H9 (cell line): ENCODE results near the gene PARD3. TPM values are rescaled to one million over a fixed set of nuclear protein-coding genes. Genes with fewer than 3 reads are reported as not detected.

Source experiments
- DNase-seq: peaks from one replicate; pipeline ENCODE4 v3.0.0-alpha.2; 2017
- H2AFZ ChIP-seq: one replicate; pipeline ENCODE4 v1.6.1; 2013; ENCODE audit warnings: mild to moderate bottlenecking, low read length, control low read depth, moderate library complexity
- H2AK5ac ChIP-seq: 2 replicates; pipeline ENCODE4 v1.6.1; 2013; ENCODE audit warnings: low read length, control low read depth, mixed read lengths; ENCODE audit not compliant: insufficient read length
- H2BK120ac ChIP-seq: one replicate; pipeline ENCODE4 v1.6.1; 2013; ENCODE audit warnings: low read depth, mild to moderate bottlenecking, low read length, control low read depth, inconsistent platforms; ENCODE audit not compliant: poor library complexity, severe bottlenecking
- H2BK12ac ChIP-seq: 2 replicates; pipeline ENCODE4 v1.6.1; 2013; ENCODE audit warnings: low read length, control low read depth, mixed read lengths, low read depth; ENCODE audit not compliant: insufficient read length
- H2BK15ac ChIP-seq: 2 replicates; pipeline ENCODE4 v1.6.1; 2013; ENCODE audit warnings: low read depth, low read length, control low read depth
- H2BK20ac ChIP-seq: one replicate; pipeline ENCODE4 v1.6.1; 2013; ENCODE audit warnings: low read depth, mild to moderate bottlenecking, low read length, control low read depth, inconsistent platforms; ENCODE audit not compliant: poor library complexity, severe bottlenecking
- H2BK5ac ChIP-seq: 2 replicates; pipeline ENCODE4 v1.6.1; 2013; ENCODE audit warnings: low read length, control low read depth, mixed read lengths; ENCODE audit not compliant: insufficient read length
- H3K14ac ChIP-seq: 2 replicates; pipeline ENCODE4 v1.6.1; 2013; ENCODE audit warnings: low read length, control low read depth; ENCODE audit not compliant: insufficient read depth
- H3K18ac ChIP-seq: 2 replicates; pipeline ENCODE4 v1.6.1; 2013; ENCODE audit warnings: low read depth, mild to moderate bottlenecking, mixed read lengths, low read length, control low read depth; ENCODE audit not compliant: insufficient read length
- H3K23ac ChIP-seq: 2 replicates; pipeline ENCODE4 v1.6.1; 2013; ENCODE audit warnings: low read length, control low read depth, mixed read lengths, low read depth; ENCODE audit not compliant: insufficient read length
- H3K23me2 ChIP-seq: 2 replicates; pipeline ENCODE4 v1.6.1; 2013; ENCODE audit warnings: low read depth, mild to moderate bottlenecking, mixed read lengths, low read length, control low read depth; ENCODE audit not compliant: insufficient read length, poor library complexity, severe bottlenecking
- H3K27ac ChIP-seq: 2 replicates; pipeline ENCODE4 v1.5.1; 2013; ENCODE audit warnings: low read length, control low read depth, mixed read lengths, low read depth; ENCODE audit not compliant: insufficient read length
- H3K27me3 ChIP-seq: 2 replicates; pipeline ENCODE4 v1.6.1; 2013; ENCODE audit warnings: low read length, control low read depth, inconsistent platforms; ENCODE audit not compliant: insufficient read depth
- H3K4ac ChIP-seq: 2 replicates; pipeline ENCODE4 v1.6.1; 2013; ENCODE audit warnings: low read depth, mild to moderate bottlenecking, control low read depth, inconsistent platforms, low read length, moderate library complexity
- H3K4me1 ChIP-seq: 2 replicates; pipeline ENCODE4 v1.6.1; 2013; ENCODE audit warnings: low read length, control low read depth, inconsistent platforms; ENCODE audit not compliant: insufficient read depth
- H3K4me2 ChIP-seq: 2 replicates; pipeline ENCODE4 v1.6.1; 2013; ENCODE audit warnings: low read length, control low read depth, mixed read lengths; ENCODE audit not compliant: insufficient read length, insufficient read depth
- H3K56ac ChIP-seq: 2 replicates; pipeline ENCODE4 v1.6.1; 2013; ENCODE audit warnings: low read depth, mild to moderate bottlenecking, mixed read lengths, low read length, control low read depth; ENCODE audit not compliant: insufficient read length
- H3K79me1 ChIP-seq: 2 replicates; pipeline ENCODE4 v1.6.1; 2013; ENCODE audit warnings: low read depth, mild to moderate bottlenecking, moderate library complexity, low read length, control low read depth, inconsistent platforms; ENCODE audit not compliant: insufficient read depth, poor library complexity, severe bottlenecking
- H3K79me2 ChIP-seq: 2 replicates; pipeline ENCODE4 v1.6.1; 2013; ENCODE audit warnings: low read length, control low read depth, inconsistent platforms; ENCODE audit not compliant: insufficient read depth
- H3K9ac ChIP-seq: 2 replicates; pipeline ENCODE4 v1.6.1; 2013; ENCODE audit warnings: low read length, control low read depth, mixed read lengths; ENCODE audit not compliant: insufficient read length; ENCODE audit errors: extremely low read depth
- H3K9me3 ChIP-seq: one replicate; pipeline ENCODE4 v1.6.1; 2013; ENCODE audit warnings: low read depth, low read length, inconsistent platforms; ENCODE audit not compliant: control insufficient read depth
- H3T11ph ChIP-seq: one replicate; pipeline ENCODE4 v1.6.1; 2013; ENCODE audit warnings: mild to moderate bottlenecking, low read length, control low read depth, inconsistent platforms
- H4K20me1 ChIP-seq: one replicate; pipeline ENCODE4 v1.6.1; 2013; ENCODE audit not compliant: control insufficient read depth, insufficient read length, insufficient read depth
- H4K5ac ChIP-seq: 2 replicates; pipeline ENCODE4 v1.6.1; 2013; ENCODE audit warnings: low read depth, mild to moderate bottlenecking, mixed read lengths, low read length, control low read depth; ENCODE audit not compliant: insufficient read length
- H4K8ac ChIP-seq: replicated peaks from 2 replicates; pipeline ENCODE4 v1.6.1; 2013; ENCODE audit warnings: low read length, control low read depth, mixed read lengths, low read depth; ENCODE audit not compliant: insufficient read length
- H4K91ac ChIP-seq: 2 replicates; pipeline ENCODE4 v1.6.1; 2013; ENCODE audit warnings: low read depth, mild to moderate bottlenecking, moderate library complexity, mixed read lengths, low read length, control low read depth; ENCODE audit not compliant: insufficient read length
- H3K27ac Mint-ChIP-seq, 3 experiments: 2 replicates in 2 of 3; 3 replicates in 1 of 3; pipeline ENCODE4 v1.8.0; 2020 to 2021; ENCODE audit warnings: mixed read lengths in 3 of 3, mild to moderate bottlenecking in 1 of 3, moderate library complexity in 1 of 3
- H3K27me3 Mint-ChIP-seq: 2 replicates; pipeline ENCODE4 v1.8.0; 2021; ENCODE audit warnings: low read depth, mild to moderate bottlenecking, moderate library complexity, mixed read lengths
- H3K36me3 Mint-ChIP-seq, 3 experiments: 2 replicates in 2 of 3; 3 replicates in 1 of 3; pipeline ENCODE4 v1.8.0; 2020 to 2021; ENCODE audit warnings: low read depth in 3 of 3, mixed read lengths in 3 of 3; ENCODE audit not compliant: insufficient read depth in 1 of 3
- H3K4me1 Mint-ChIP-seq, 2 experiments: 2 replicates each; pipeline ENCODE4 v1.8.0; 2020; ENCODE audit warnings: mixed read lengths in 2 of 2
- H3K4me3 Mint-ChIP-seq, 2 experiments: 2 replicates in 1 of 2; 3 replicates in 1 of 2; pipeline ENCODE4 v1.8.0; 2020 to 2021; ENCODE audit warnings: mild to moderate bottlenecking in 2 of 2, mixed read lengths in 2 of 2, moderate library complexity in 1 of 2
- H3K9me3 Mint-ChIP-seq, 2 experiments: 2 replicates in 1 of 2; 3 replicates in 1 of 2; pipeline ENCODE4 v1.8.0; 2020; ENCODE audit warnings: mild to moderate bottlenecking in 2 of 2, mixed read lengths in 2 of 2, moderate library complexity in 1 of 2
- CTCF ChIP-seq: fragments of 200-600 bp; sonication (generic); conservative IDR thresholded peaks from 3 replicates; pipeline ENCODE4 v1.8.0; 2021; ENCODE audit warnings: antibody characterized with exemption, mild to moderate bottlenecking
- WGBS: extraction: QIAGEN DNeasy Blood & Tissue Kit; methylation state at CpG from one replicate; pipeline ENCODE4 v1.1.7; 2013; ENCODE audit warnings: missing lambda C conversion rate, low lambda C conversion rate, mixed read lengths; ENCODE audit not compliant: insufficient read length; ENCODE audit errors: extremely low coverage; 5-methylcytosine and 5-hydroxymethylcytosine counted together
- total RNA-seq: library from RNA; stranded (reverse); gene quantifications from 2 replicates; pipeline ENCODE4 v1.2.1, GENCODE V29; 2021

Gene PARD3
- total RNA-seq, 1 experiment from 2014 or later: 44.7 TPM

- Histone ChIP-seq H2BK20ac (no peak overlapping the region), H3K27ac (no peak overlapping the region), H4K5ac (no peak overlapping the region), H3K9me3 (no peaks in the 10 kb centered on the region), H2BK120ac (no peak overlapping the region), H2BK15ac (no peak overlapping the region; the same call in 1 of the 2 replicates), H4K91ac (no peak overlapping the region), H2AK5ac (no peak overlapping the region), H3K18ac (no peak overlapping the region), H3K14ac (no peak overlapping the region), H2AFZ (no peak overlapping the region), H3K79me2 (no peaks in the 10 kb centered on the region), H3K4me2 (no peak overlapping the region), H3T11ph (no peak overlapping the region), H3K9ac (no peak overlapping the region), H3K27me3 (no peaks in the 10 kb centered on the region), H3K23me2 (no peaks in the 10 kb centered on the region), H3K23ac (no peak overlapping the region), H3K56ac (no peak overlapping the region), H3K79me1 (no peaks in the 10 kb centered on the region), H3K4me1 (no peaks in the 10 kb centered on the region), H2BK5ac (no peak overlapping the region), H4K8ac (no peak overlapping the region), H4K20me1 (no peaks in the 10 kb centered on the region), H2BK12ac (no peak overlapping the region), H3K4ac (no peak overlapping the region)
- Mint-ChIP-seq H3K9me3 (peaks cover 3 to 6% of the 10 kb centered on the region in 2 experiments; a peak in 3 of 5 replicates), H3K27me3 (peaks cover 2% of the 10 kb centered on the region), H3K4me1 (peaks cover 5% of the 10 kb centered on the region in 2 experiments), H3K4me3 (no peak overlapping the region), H3K36me3 (peaks cover 0 to 6% (median 0%) of the 10 kb centered on the region in 3 experiments; a peak in 2 of 7 replicates), H3K27ac (no peak overlapping the region)
- TF ChIP-seq CTCF: no peak
- no CpG with 5 or more reads among the region's 3 CpGs for WGBS
- DNase-seq: no peak
These were observed 728.0 kb downstream of the PARD3 start for GRCh38 chr10:34087095-34087418.
